Hematopoietic multipotent progenitor cell treated with erythropoietin and hydrocortisone succinate and interleukin-3 and kit ligand, for 6 days (in vitro differentiated cells): ENCODE measurements around the gene STX8.
"Not testable (repeated sequence)": the region's sequence is repeated elsewhere in the genome, so short reads cannot be mapped to it uniquely, and the experiment has no call there.

Source experiments
- DNase-seq: peaks from one replicate; pipeline ENCODE4 v3.0.0-alpha.2; 2015

Gene STX8

DNA sequence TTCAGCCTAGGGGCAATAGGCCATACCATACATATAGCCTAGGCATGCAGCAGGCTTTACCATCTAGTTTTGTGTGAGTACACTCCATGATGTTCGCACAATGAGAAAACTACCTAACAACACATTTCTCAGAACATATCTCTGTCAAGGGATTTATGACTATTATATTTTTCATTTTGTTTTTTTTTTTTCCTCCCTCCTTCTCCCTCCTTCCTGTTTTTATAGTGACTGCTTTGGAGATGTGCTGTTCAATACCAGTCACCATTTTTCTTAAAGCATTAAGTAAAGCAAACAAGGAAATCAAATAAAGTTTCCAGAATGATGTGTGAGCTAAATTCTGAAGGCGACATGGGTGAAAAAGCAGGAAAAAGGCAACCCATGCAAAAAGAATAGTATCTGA, 194.6 kb downstream of the STX8 start:
- no peak for DNase-seq

- no peak for DNase-seq
Measured at GRCh38 chr17:9380361-9380760, 195.3 kb downstream of the STX8 start.

GRCh38 chr17:9376177-9376576, 199.4 kb downstream of the STX8 start:
- not testable (repeated sequence) for DNase-seq

- no peak for DNase-seq
Measured at GRCh38 chr17:9371019-9371418, 204.6 kb downstream of the STX8 start.

DNA sequence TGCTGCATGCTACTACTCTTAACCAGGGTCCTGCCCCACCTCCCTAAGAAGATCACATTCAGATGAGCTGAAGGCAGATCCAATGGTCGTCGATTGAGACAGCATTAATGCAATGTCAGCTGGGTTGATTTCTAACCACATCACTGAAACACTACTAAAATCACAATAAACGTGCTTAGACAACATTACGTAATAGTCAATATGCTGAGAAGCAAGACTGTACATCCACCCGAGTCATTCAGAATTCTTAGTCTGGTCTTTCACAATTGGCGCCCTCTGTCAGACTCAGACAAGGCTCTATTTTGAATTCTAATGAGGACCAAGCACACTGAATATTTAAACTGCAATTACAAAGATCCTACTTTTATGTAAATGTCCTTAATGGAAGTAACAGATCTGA, 205.2 kb downstream of the STX8 start:
- peak; percentile 23 for DNase-seq

DNA sequence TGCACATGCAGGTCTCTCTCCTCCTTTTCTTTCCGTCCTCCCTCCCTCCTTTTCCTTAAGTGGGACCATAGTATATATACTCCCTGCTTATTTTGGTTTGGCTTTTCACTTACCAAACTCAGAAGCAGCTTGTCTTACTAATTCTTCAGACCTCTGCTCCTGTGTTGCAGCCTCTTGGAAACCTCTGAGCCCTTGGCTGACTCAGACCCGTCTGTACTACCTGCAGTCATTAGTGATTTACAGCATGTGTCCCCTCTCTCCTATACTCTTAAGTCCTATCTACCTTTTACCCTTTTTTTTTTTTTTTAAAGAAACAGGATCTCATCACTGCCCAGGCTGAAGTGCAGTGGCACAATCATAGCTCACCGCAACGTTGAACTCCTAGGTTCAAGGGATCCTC, 207.0 kb downstream of the STX8 start:
- no peak for DNase-seq

DNA sequence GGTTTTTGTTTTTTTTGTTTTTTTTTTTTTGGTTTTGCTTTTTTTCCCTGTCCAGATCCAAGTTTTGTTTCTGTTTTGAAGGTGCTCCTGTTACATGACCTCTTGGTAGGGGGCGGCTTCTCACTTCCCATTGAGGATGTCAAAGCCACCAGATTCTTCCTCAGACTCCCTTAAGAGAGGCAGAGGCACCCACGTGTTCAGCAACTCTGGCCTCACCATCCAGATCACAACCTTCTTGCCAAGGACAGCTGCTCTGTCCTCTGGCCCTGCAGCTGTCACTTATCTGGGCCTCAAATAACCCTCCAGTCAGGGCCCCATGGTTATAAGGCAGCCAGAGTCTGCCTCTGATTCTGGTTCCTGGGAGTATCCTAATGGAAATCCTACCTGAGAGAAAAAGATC, 208.5 kb downstream of the STX8 start:
- DNase-seq: no peak

DNA sequence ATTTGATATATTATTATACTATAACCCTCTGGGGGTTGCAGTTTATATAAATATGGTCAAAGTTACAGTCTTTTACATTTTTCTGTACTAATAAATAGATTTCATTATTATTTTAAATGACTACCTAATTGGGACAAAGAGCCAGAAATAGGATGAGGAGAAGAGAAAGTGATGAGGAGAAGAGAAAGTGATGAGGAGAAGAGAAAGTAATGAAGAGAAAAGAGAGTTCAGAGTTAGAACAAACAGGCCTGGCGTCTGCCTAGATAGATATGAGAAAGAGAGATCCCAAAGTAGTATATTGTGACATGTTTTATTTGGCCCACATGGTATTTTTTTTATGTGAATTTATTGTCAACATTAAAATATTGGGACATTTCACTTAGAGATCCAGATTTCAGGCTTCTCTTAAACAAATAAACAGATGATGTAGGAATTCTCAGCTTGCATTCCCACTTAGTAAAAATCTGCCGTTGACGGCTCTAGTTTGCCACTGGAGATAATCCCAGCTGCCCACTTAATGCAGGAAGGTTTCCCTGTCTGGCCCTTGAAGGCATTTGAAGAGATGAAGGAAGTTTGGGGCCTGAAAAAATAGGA, 210.7 kb downstream of the STX8 start:
- no peak for DNase-seq

GRCh38 chr17:9363440-9364350, 211.9 kb downstream of the STX8 start:
- no peak for DNase-seq

GRCh38 chr17:9361188-9361955, 214.2 kb downstream of the STX8 start:
- DNase-seq: peak; percentile 56

DNA sequence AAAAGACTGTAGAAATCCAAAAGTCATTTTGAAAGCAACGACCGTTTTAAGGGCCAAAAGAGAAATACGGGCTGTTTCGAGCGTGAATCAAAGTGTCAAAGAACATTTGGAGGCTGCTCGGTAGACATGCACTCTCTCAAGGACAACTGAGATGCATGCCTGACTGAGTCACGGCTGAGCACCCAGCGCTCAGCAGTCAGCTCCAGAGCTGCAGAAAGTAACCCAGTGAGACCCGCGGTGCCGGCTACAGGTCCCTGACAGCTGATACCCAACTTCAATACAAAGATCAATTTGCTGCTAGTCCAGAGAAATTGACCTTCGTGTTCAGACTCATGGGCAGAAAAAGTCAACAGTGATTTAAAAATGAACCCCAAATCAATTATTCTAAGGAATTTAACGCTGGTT, 214.9 kb downstream of the STX8 start:
- no peak for DNase-seq

- peak; percentile 22 for DNase-seq
Measured at GRCh38 chr17:9356488-9356911, 219.1 kb downstream of the STX8 start.

GRCh38 chr17:9355846-9356245, 219.8 kb downstream of the STX8 start:
- no peak for DNase-seq

DNA sequence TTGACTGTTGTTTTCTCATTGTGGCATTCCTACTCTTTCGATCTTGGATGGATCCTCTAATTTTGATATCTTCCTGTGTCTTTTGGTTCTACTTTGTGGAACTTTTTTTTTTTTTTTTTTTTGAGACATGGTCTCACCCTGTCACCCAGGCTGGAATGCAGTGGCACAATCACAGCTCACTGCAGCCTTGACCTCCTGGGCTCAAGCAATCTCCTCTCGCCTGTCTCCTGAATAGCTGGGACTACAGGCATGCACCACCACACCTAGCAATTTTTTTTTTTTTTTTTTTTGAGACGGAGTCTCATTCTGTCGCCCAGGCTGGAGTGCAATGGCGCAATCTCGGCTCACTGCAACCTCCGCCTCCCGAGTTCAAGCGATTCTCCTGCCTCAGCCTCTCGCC, 220.4 kb downstream of the STX8 start:
- DNase-seq: not testable (repeated sequence)

GRCh38 chr17:9350080-9350479, 225.5 kb downstream of the STX8 start:
- no peak for DNase-seq

GRCh38 chr17:9346296-9346926, 229.2 kb downstream of the STX8 start:
- DNase-seq: peak; percentile 44

- DNase-seq: no peak
Measured at GRCh38 chr17:9343516-9343915, 232.1 kb downstream of the STX8 start.

DNA sequence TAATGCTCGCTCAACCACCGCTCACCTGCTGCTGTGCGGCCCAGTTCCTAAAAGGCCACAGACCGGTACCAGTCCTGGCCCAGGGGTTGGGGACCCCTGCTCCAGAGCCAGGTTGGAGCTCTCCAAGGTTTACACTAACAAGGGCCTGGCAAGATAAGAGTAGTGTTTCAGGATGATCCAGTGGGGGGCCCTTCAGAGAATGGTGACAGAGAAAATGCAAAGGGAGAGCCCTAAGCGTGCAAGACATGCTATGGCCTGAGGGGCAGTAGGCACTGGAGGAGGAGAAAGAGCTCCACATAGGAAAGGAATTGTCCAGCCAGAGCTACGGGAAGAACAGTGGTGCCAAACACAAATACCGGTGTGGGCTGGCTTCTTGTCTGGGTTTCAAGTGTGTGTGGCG, 233.4 kb downstream of the STX8 start:
- no peak for DNase-seq

GRCh38 chr17:9339958-9340357, 235.7 kb downstream of the STX8 start:
- no peak for DNase-seq

GRCh38 chr17:9339482-9339881, 236.1 kb downstream of the STX8 start:
- not testable (repeated sequence) for DNase-seq

GRCh38 chr17:9336817-9337216, 238.8 kb downstream of the STX8 start:
- no peak for DNase-seq

- no peak for DNase-seq
Measured at GRCh38 chr17:9334536-9335446, 240.8 kb downstream of the STX8 start.
